B cell (primary cell): ENCODE results near the gene DNAAF1. TPM values are rescaled to one million over a fixed set of nuclear protein-coding genes. Genes with fewer than 3 reads are reported as not detected.

Source experiments
- ATAC-seq: fragments of 200-7000 bp; cut with Tn5 transposase; one replicate; pipeline ENCODE4 v1.10.0; 2021; ENCODE audit warnings: low read depth, mild to moderate bottlenecking, moderate number of reproducible peaks, moderate library complexity
- CTCF ChIA-PET: fragments of 350-600 bp; sonication (Branson Sonifier 250); formaldehyde crosslinking; loops from one replicate; lab custom pipeline; 2021; ENCODE audit warnings: antibody characterized with exemption, inconsistent platforms; lab: Charles Lee
- POLR2A ChIA-PET: fragments of 350-600 bp; sonication (Branson Sonifier 250); formaldehyde crosslinking; loops from one replicate; lab custom pipeline; 2021; ENCODE audit warnings: antibody characterized with exemption; lab: Charles Lee
- DNase-seq: peaks from one replicate; pipeline ENCODE4 v3.0.0; 2013
- H2AFZ ChIP-seq: 2 replicates; pipeline ENCODE4 v1.6.1; 2012; ENCODE audit warnings: mild to moderate bottlenecking, low read depth, low read length; ENCODE audit not compliant: insufficient read depth, poor library complexity, severe bottlenecking
- H3K27ac ChIP-seq, 2 donors: 1 replicate in 1 of 2; 2 replicates in 1 of 2; pipeline ENCODE4 v1.5.1; 2012 to 2013; ENCODE audit warnings: low read length in 2 of 2, mild to moderate bottlenecking in 2 of 2, moderate library complexity in 1 of 2
- H3K27me3 ChIP-seq, 4 experiments: fragments of 200-600 bp in 1 of 4; sonication (generic) in 1 of 4; replicated peaks in 1 of 4; 1 replicate in 2 of 4; 2 replicates in 2 of 4; pipeline versions ENCODE4 v1.6.1 to v1.7.0; 2013 to 2016; ENCODE audit warnings: low read length in 3 of 4, mild to moderate bottlenecking in 2 of 4, mixed read lengths in 1 of 4, moderate library complexity in 1 of 4; ENCODE audit not compliant: insufficient read depth in 4 of 4, control insufficient read depth in 3 of 4; ENCODE audit errors: control extremely low read depth in 1 of 4
- H3K36me3 ChIP-seq, 2 experiments: replicated peaks in 1 of 2; 1 replicate in 1 of 2; 2 replicates in 1 of 2; pipeline versions ENCODE4 v1.6.1 to v1.7.1; 2013; ENCODE audit warnings: low read length in 1 of 2; ENCODE audit not compliant: insufficient read depth in 2 of 2, control insufficient read depth in 1 of 2; ENCODE audit errors: control extremely low read depth in 1 of 2, extremely low read depth in 1 of 2
- H3K4me1 ChIP-seq, 2 donors: fragments of 200-600 bp in 1 of 2; sonication (generic) in 1 of 2; 1 replicate in 1 of 2; 2 replicates in 1 of 2; pipeline versions ENCODE4 v1.5.1 to v1.6.1; 2013 to 2017; ENCODE audit warnings: low read length in 2 of 2; ENCODE audit not compliant: control insufficient read depth in 2 of 2, insufficient read depth in 2 of 2
- H3K4me2 ChIP-seq: replicated peaks from 2 replicates; pipeline ENCODE3; 2012; ENCODE audit warnings: mild to moderate bottlenecking, low read depth, low read length; ENCODE audit not compliant: poor library complexity, severe bottlenecking
- H3K4me3 ChIP-seq, 5 experiments: fragments of 200-600 bp in 1 of 5; sonication (generic) in 1 of 5; 1 replicate in 3 of 5; 2 replicates in 2 of 5; pipeline versions ENCODE4 v1.5.1 to v1.7.0; 2011 to 2016; ENCODE audit warnings: low read length in 4 of 5, mild to moderate bottlenecking in 4 of 5, low read depth in 2 of 5, control low read depth in 1 of 5, moderate library complexity in 1 of 5; ENCODE audit not compliant: insufficient read depth in 1 of 5; ENCODE audit errors: control extremely low read depth in 1 of 5, extremely low read depth in 1 of 5
- H3K79me2 ChIP-seq: fragments of 200-600 bp; sonication (generic); one replicate; pipeline ENCODE4 v1.6.0; 2016; ENCODE audit warnings: low read length; ENCODE audit not compliant: control insufficient read depth, insufficient read depth
- H3K9ac ChIP-seq: fragments of 200-600 bp; sonication (generic); 2 replicates; pipeline ENCODE4 v1.6.1; 2017; ENCODE audit warnings: mild to moderate bottlenecking, low read length, moderate library complexity
- H3K9me3 ChIP-seq, 3 donors: one replicate each; pipeline versions ENCODE4 v1.6.1 to v1.7.1; 2013; ENCODE audit warnings: low read length in 2 of 3; ENCODE audit not compliant: control insufficient read depth in 2 of 3, insufficient read depth in 1 of 3; ENCODE audit errors: control extremely low read depth in 1 of 3
- H4K20me1 ChIP-seq: 2 replicates; pipeline ENCODE4 v1.6.0; 2012; ENCODE audit warnings: mild to moderate bottlenecking, low read length; ENCODE audit not compliant: insufficient read depth, control insufficient read depth, poor library complexity, severe bottlenecking
- H3K27ac Mint-ChIP-seq: one replicate; pipeline ENCODE4 v1.8.0; 2021; ENCODE audit warnings: mixed read lengths
- H3K27me3 Mint-ChIP-seq: one replicate; pipeline ENCODE4 v1.8.0; 2021; ENCODE audit warnings: mixed read lengths
- H3K4me1 Mint-ChIP-seq: one replicate; pipeline ENCODE4 v1.8.0; 2021; ENCODE audit warnings: mixed read lengths
- H3K4me3 Mint-ChIP-seq: one replicate; pipeline ENCODE4 v1.8.0; 2021; ENCODE audit warnings: mixed read lengths
- H3K9me3 Mint-ChIP-seq: one replicate; pipeline ENCODE4 v1.8.0; 2022; ENCODE audit warnings: mixed read lengths; ENCODE audit not compliant: insufficient read depth
- EZH2 ChIP-seq: IDR thresholded peaks from 2 replicates; pipeline ENCODE4 v1.6.1; 2012; ENCODE audit warnings: borderline replicate concordance, low read depth, mild to moderate bottlenecking, moderate library complexity, low read length; ENCODE audit not compliant: insufficient read depth, poor library complexity, severe bottlenecking
- WGBS: methylation state at CpG from one replicate; pipeline ENCODE4 v1.1.5; 2013; ENCODE audit warnings: missing lambda C conversion rate; ENCODE audit not compliant: insufficient coverage; 5-methylcytosine and 5-hydroxymethylcytosine counted together
- intact Hi-C: fragments of 100-400 bp; cut with micrococcal nuclease; formaldehyde crosslinking; loops from one replicate; pipeline ENCODE4 v1.10.0; 2022
- polyA plus RNA-seq: library from polyadenylated mRNA; depleted of rRNA; stranded (reverse); fragments of >200 nt; gene quantifications from 2 replicates; pipeline ENCODE4 v1.2.3, GENCODE V29; 2012
- total RNA-seq, 2 donors: library from RNA; stranded (reverse); fragments of 120-200 nt in 1 of 2; gene quantifications; 1 replicate in 1 of 2; 2 replicates in 1 of 2; pipeline versions ENCODE4 v1.2.3 to v1.2.4, GENCODE V29; 2013 to 2022
- TF ChIP-seq, protein P1 (sequence below): fragments of 200-600 bp; IDR thresholded peaks from one replicate; pipeline ENCODE4 v1.8.0; 2022; ENCODE audit warnings: antibody characterized with exemption, mild to moderate bottlenecking

Gene DNAAF1
- total and polyA plus RNA-seq, 2 donors (not counting 1 experiment from before 2014, with no cell fraction given) = 0.24 to 0.30 TPM

DNA sequence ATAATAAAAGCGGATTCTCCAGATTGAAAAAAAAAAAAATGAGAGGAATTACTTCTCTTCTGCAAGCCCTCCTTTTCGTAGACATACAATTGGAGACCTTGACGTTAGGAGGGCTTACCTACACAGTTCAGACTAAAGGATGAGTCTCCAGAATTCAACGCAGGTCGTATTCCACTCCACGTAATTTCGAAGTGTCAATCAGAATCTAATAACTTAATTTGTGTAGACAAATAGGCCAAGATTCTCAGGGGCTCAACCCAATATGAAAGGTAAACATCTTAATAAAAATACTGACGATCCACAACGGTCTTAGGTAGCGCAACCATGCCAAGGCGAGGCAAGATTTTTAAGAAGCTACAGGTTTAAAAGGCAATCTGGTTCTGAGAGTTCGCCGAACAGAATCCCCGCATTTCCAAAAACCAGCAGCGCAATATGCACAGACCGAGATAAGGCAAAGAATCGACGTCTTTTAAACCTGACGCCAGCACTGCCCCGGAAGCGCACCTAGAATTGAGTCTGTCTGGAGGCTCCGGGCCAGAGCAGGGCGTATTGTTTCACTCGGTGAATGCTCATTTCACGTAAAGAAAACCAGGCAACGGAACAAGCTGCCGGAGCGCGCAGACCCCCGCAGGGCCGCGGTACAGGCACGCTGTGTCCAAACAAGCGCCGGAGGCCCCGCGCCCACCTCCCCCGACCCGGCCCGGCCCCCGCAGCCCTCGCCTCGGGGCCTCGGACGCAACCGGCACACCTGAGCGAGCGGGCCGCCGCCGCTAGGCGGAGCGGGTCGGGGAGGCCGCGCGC, 29.0 kb upstream of the DNAAF1 start:
- peaks cover 16 to 20% of the 10 kb centered on the region in 2 donors for H3K4me1 ChIP-seq
- peaks cover 21% of the 10 kb centered on the region for H3K4me1 Mint-ChIP-seq
- peak overlapping the region; percentile 95 for H3K4me2 ChIP-seq
- H3K79me2 ChIP-seq = peaks cover 51% of the 10 kb centered on the region
- intact Hi-C loops = loop anchor here (1.0 kb wide), 3 partner anchors 29 to 308 kb away; partner anchors contain the start of genes DNAAF1, HSDL1 and TAF1C
- ATAC-seq = peak; percentile 20
- ChIA-PET POLR2A (interaction anchor here (0.6 to 1.6 kb wide), 6 partner anchors 15 to 44 kb away, joined by 3 to 5 read pairs (median 4); partner anchors contain the start of genes DNAAF1 and HSDL1), CTCF (interaction anchor here (0.8 to 3.2 kb wide), 14 partner anchors 10 to 390 kb away, joined by 3 to 28 read pairs (median 6); partner anchors contain the start of genes DNAAF1, HSDL1 and TAF1C)
- peaks cover 37% of the 10 kb centered on the region for H4K20me1 ChIP-seq
- H2AFZ ChIP-seq = peak overlapping the region; percentile 98
- peak overlapping the region; percentile 96 for H3K27ac Mint-ChIP-seq
- peak overlapping the region; percentile 83 to 97 (median 94) for H3K4me3 ChIP-seq
- H3K36me3 ChIP-seq = no peaks in the 10 kb centered on the region
- no peaks in the 10 kb centered on the region for H3K9me3 Mint-ChIP-seq
- peak overlapping the region; percentile 75 to 94 for H3K27ac ChIP-seq
- H3K9me3 ChIP-seq = no peaks in the 10 kb centered on the region
- no peak for TF ChIP-seq EZH2
- TF ChIP-seq, protein P1, sequence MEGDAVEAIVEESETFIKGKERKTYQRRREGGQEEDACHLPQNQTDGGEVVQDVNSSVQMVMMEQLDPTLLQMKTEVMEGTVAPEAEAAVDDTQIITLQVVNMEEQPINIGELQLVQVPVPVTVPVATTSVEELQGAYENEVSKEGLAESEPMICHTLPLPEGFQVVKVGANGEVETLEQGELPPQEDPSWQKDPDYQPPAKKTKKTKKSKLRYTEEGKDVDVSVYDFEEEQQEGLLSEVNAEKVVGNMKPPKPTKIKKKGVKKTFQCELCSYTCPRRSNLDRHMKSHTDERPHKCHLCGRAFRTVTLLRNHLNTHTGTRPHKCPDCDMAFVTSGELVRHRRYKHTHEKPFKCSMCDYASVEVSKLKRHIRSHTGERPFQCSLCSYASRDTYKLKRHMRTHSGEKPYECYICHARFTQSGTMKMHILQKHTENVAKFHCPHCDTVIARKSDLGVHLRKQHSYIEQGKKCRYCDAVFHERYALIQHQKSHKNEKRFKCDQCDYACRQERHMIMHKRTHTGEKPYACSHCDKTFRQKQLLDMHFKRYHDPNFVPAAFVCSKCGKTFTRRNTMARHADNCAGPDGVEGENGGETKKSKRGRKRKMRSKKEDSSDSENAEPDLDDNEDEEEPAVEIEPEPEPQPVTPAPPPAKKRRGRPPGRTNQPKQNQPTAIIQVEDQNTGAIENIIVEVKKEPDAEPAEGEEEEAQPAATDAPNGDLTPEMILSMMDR = peak; percentile 53
- no peaks in the 10 kb centered on the region for H3K27me3 Mint-ChIP-seq
- H3K27me3 ChIP-seq = no peaks in the 10 kb centered on the region
- 2% methylated on average over 54 of the region's 57 CpGs for WGBS
- H3K4me3 Mint-ChIP-seq = peak overlapping the region; percentile 97
- DNase-seq = no peak
- peak overlapping the region; percentile 94 for H3K9ac ChIP-seq
